Gastrocnemius medialis (tissue), 4 donors: Measurements from ENCODE around the gene SPTBN2.

Source experiments
- POLR2A ChIP-seq, 2 donors: fragments of 450-650 bp; IDR thresholded peaks; one replicate each; pipeline ENCODE4 v1.6.1; 2017; ENCODE audit warnings: antibody characterized with exemption in 2 of 2, mild to moderate bottlenecking in 2 of 2, moderate library complexity in 2 of 2
- TF ChIP-seq, protein P1 (sequence below), 5 experiments: fragments of 450-650 bp in 3 of 5; fragments of 200-600 bp in 2 of 5; sonication (generic) in 2 of 5; IDR thresholded peaks in 4 of 5; conservative IDR thresholded peaks in 1 of 5; 1 replicate in 4 of 5; 2 replicates in 1 of 5; pipeline ENCODE4 v1.5.1; 2016 to 2019; ENCODE audit warnings: antibody characterized with exemption in 5 of 5, mild to moderate bottlenecking in 3 of 5, moderate library complexity in 3 of 5

DNA sequence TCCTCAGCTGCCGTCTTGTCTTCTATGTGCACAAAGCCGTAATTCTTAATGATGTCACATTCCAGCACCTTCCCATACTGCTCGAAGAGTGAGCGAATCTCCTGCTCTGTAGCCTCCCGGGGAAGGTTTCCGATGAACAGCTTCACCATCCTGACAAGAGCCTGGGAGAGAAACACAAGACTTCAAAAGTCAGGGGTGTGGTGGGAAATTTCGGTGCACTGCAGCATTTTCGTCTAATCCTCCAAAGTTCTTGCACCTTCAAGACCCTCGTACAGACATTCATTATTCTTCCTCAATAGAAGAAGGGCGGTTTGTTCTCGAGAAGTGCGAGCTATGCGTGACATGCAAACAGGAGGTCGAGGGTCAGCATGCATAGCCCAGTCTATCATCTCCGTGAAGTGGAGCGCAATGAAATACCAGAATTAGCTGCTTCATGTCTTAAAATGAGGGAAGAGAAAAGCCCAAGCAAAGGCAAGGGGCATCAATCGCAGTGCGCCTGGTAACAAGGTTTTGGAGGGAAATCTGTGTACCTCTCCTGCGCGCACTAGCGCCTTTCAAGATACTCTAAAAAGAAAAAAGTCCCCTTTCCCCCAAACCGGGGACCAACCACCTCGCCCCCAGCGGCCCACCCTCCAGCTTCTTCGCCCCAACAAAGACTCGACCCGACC lies 52.0 kb downstream of the SPTBN2 start:
- TF ChIP-seq POLR2A (IDR thresholded peaks at IDR 0.05), result no peak
- TF ChIP-seq, protein P1, sequence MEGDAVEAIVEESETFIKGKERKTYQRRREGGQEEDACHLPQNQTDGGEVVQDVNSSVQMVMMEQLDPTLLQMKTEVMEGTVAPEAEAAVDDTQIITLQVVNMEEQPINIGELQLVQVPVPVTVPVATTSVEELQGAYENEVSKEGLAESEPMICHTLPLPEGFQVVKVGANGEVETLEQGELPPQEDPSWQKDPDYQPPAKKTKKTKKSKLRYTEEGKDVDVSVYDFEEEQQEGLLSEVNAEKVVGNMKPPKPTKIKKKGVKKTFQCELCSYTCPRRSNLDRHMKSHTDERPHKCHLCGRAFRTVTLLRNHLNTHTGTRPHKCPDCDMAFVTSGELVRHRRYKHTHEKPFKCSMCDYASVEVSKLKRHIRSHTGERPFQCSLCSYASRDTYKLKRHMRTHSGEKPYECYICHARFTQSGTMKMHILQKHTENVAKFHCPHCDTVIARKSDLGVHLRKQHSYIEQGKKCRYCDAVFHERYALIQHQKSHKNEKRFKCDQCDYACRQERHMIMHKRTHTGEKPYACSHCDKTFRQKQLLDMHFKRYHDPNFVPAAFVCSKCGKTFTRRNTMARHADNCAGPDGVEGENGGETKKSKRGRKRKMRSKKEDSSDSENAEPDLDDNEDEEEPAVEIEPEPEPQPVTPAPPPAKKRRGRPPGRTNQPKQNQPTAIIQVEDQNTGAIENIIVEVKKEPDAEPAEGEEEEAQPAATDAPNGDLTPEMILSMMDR (IDR thresholded peaks at IDR 0.05 in 4 of 5, conservative IDR thresholded peaks at IDR 0.05 in 1 of 5), result no peak
